GM12878 (cell line): ENCODE results near the gene CCNY. TPM values are rescaled to one million over a fixed set of nuclear protein-coding genes. Genes with fewer than 3 reads are reported as not detected.

ENCODE experiments used
- ATAC-seq: fragments of 200-7000 bp; cut with Tn5 transposase; 3 replicates; pipeline ENCODE4 v1.9.1; 2020; ENCODE audit warnings: mild to moderate bottlenecking, moderate library complexity
- BruUV-seq: library from RNA; stranded (reverse); fragments of 400-500 nt; replicated peaks from 2 replicates; lab custom pipeline; 2021; lab: Mats Ljungman, UMichigan
- CTCF ChIA-PET: fragments of 300-600 bp; sonication (Branson Sonifier 250); formaldehyde crosslinking; extraction: SDS; loops from one replicate; lab custom pipeline; 2021; ENCODE audit warnings: inconsistent platforms; lab: Yijun Ruan, JAX
- POLR2A ChIA-PET: fragments of 350-600 bp; formaldehyde crosslinking; extraction: SDS; loops from one replicate; lab custom pipeline; 2021; ENCODE audit warnings: inconsistent platforms; lab: Charles Lee
- RAD21 ChIA-PET: fragments of 300-600 bp; sonication (Branson Sonifier 250); formaldehyde crosslinking; loops from one replicate; lab custom pipeline; 2023; ENCODE audit warnings: antibody characterized with exemption; ENCODE audit not compliant: unreplicated experiment; lab: Charles Lee
- SMC1A ChIA-PET: fragments of 300-600 bp; sonication (Branson Sonifier 250); formaldehyde crosslinking; loops from one replicate; lab custom pipeline; 2023; ENCODE audit not compliant: unreplicated experiment, uncharacterized antibody; lab: Charles Lee
- DNase-seq: peaks from one replicate; pipeline ENCODE4 v3.0.0-alpha.2; 2011; ENCODE audit warnings: low read depth, low spot score
- FAIRE-seq: peaks from 3 replicates; lab custom pipeline; 2011; peaks lifted over from hg19 to GRCh38; lab: Jason Lieb, UNC
- H2AFZ ChIP-seq: 2 replicates; pipeline ENCODE4 v1.6.0; 2011; ENCODE audit warnings: low read depth, low read length, control low read depth; ENCODE audit not compliant: control insufficient read depth
- H3K27ac ChIP-seq: 2 replicates; pipeline ENCODE4 v1.5.1; 2011; ENCODE audit warnings: control low read depth; ENCODE audit not compliant: control insufficient read depth, insufficient read depth
- H3K27me3 ChIP-seq, 2 experiments: replicated peaks in 1 of 2; 2 replicates each; pipeline versions ENCODE4 v1.6.0 to v1.6.1; 2011; ENCODE audit warnings: low read length in 1 of 2; ENCODE audit not compliant: control insufficient read depth in 2 of 2, insufficient read depth in 2 of 2
- H3K36me3 ChIP-seq, 2 experiments: 2 replicates each; pipeline ENCODE4 v1.5.1; 2011; ENCODE audit warnings: low read length in 1 of 2; ENCODE audit not compliant: control insufficient read depth in 2 of 2, insufficient read depth in 2 of 2
- H3K4me1 ChIP-seq: 2 replicates; pipeline ENCODE4 v1.6.1; 2011; ENCODE audit warnings: mild to moderate bottlenecking, low read length, moderate library complexity, mixed read lengths; ENCODE audit not compliant: control insufficient read depth, insufficient read depth
- H3K4me2 ChIP-seq: 2 replicates; pipeline ENCODE4 v1.6.0; 2011; ENCODE audit warnings: control low read depth; ENCODE audit not compliant: control insufficient read depth, insufficient read depth
- H3K4me3 ChIP-seq: fragments of 200-600 bp; sonication (generic); 2 replicates; pipeline ENCODE4 v1.5.1; 2016
- H3K79me2 ChIP-seq: 2 replicates; pipeline ENCODE4 v1.6.0; 2011; ENCODE audit warnings: low read length; ENCODE audit not compliant: control insufficient read depth, insufficient read depth
- H3K9ac ChIP-seq: 2 replicates; pipeline ENCODE4 v1.8.0; 2011; ENCODE audit warnings: low read length, control low read depth, mixed read lengths; ENCODE audit not compliant: control insufficient read depth, insufficient read depth
- H3K9me3 ChIP-seq: replicated peaks from 3 replicates; pipeline ENCODE4 v1.5.1; 2011; ENCODE audit warnings: mild to moderate bottlenecking, low read length; ENCODE audit not compliant: control insufficient read depth, insufficient read depth
- H4K20me1 ChIP-seq: 2 replicates; pipeline ENCODE4 v1.6.0; 2011; ENCODE audit not compliant: control insufficient read depth, insufficient read depth
- GABPA ChIP-seq: IDR thresholded peaks from 2 replicates; pipeline ENCODE4 v1.6.1; 2014; ENCODE audit warnings: antibody characterized with exemption, low read depth, mild to moderate bottlenecking, inconsistent platforms
- GATAD2B ChIP-seq: fragments of 450-650 bp; conservative IDR thresholded peaks from 2 replicates; pipeline ENCODE4 v1.6.1; 2017; ENCODE audit warnings: low read depth, mild to moderate bottlenecking, moderate library complexity
- KAT2A ChIP-seq: conservative IDR thresholded peaks from 2 replicates; pipeline ENCODE4 v1.6.1; 2011; ENCODE audit warnings: low read depth, low read length; ENCODE audit not compliant: control insufficient read depth
- MAX ChIP-seq: IDR thresholded peaks from 2 replicates; pipeline ENCODE4 v1.6.1; 2012; ENCODE audit warnings: low read depth, low read length, improper control_type of control experiment
- MTA3 ChIP-seq: IDR thresholded peaks from 2 replicates; pipeline ENCODE4 v1.6.1; 2012; ENCODE audit warnings: low read length, inconsistent platforms, borderline replicate concordance
- STAT1 ChIP-seq: fragments of 450-650 bp; conservative IDR thresholded peaks from 2 replicates; pipeline ENCODE4 v1.6.1; 2014; ENCODE audit warnings: antibody characterized with exemption, mild to moderate bottlenecking
- ZNF384 ChIP-seq: IDR thresholded peaks from 2 replicates; pipeline ENCODE4 v1.6.1; 2012; ENCODE audit warnings: low read depth, mild to moderate bottlenecking, low read length, improper control_type of control experiment, borderline replicate concordance
- WGBS: methylation state at CpG from one replicate; pipeline ENCODE4 v1.1.6; 2016; ENCODE audit warnings: low lambda C conversion rate; ENCODE audit not compliant: insufficient replicate concordance, insufficient coverage; ENCODE audit errors: missing lambda C conversion rate; 5-methylcytosine and 5-hydroxymethylcytosine counted together
- in situ Hi-C: fragments of 300-500 bp; cut with MboI; formaldehyde crosslinking; loops from 9 replicates; pipeline ENCODE4 v1.14.3; 2018; ENCODE audit warnings: mixed read lengths
- intact Hi-C: fragments of 100-400 bp; cut with micrococcal nuclease; formaldehyde crosslinking; loops from one replicate; pipeline ENCODE4 v1.14.2; 2022; ENCODE audit not compliant: unreplicated experiment
- polyA plus RNA-seq, 11 experiments: library from polyadenylated mRNA; depleted of rRNA in 4 of 11; unstranded in 6 of 11; stranded (reverse) in 5 of 11; fragments of >200 nt; fragmentation: Nextera tagmentation in 4 of 11; fragmentation: Illumina TruSeq in 1 of 11; extraction: Ambion mirVana in 4 of 11; extraction: Trizol in 1 of 11; gene quantifications; 1 replicate in 1 of 11; 2 replicates in 10 of 11; pipeline versions ENCODE4 v1.2.1 to v1.2.3, GENCODE V29; 2011 to 2016; ENCODE audit warnings: inconsistent platforms in 2 of 11, missing spikeins in 2 of 11, low read depth in 1 of 11
- total RNA-seq, 4 experiments: library from RNA; depleted of rRNA in 3 of 4; stranded (reverse); fragments of >200 nt in 3 of 4; fragmentation: Illumina TruSeq in 1 of 4; extraction: Trizol in 1 of 4; gene quantifications; 2 replicates each; pipeline versions ENCODE4 v1.2.1 to v1.2.3, GENCODE V29; 2013 to 2021

The CCNY gene
- total and polyA plus RNA-seq, 10 of the 15 experiments (the other 5 are each of a cell fraction or from before 2014, with no cell fraction given), result 3.6 to 50.0 (median 26.1) TPM

- Histone ChIP-seq H3K4me3 (no peak overlapping the region), H3K27ac (no peak overlapping the region), H3K9ac (no peak overlapping the region), H3K27me3 (no peaks in the 10 kb centered on the region), H3K36me3 (no peaks in the 10 kb centered on the region), H2AFZ (no peak overlapping the region), H3K79me2 (no peaks in the 10 kb centered on the region; the same call in 1 of the 2 replicates), H3K9me3 (no peaks in the 10 kb centered on the region), H3K4me2 (no peak overlapping the region)
- ChIA-PET POLR2A (no interaction called here), SMC1A (no interaction called here)
- no TSS peak for BruUV-seq
- intact Hi-C loops, result no loop called here
- TF ChIP-seq MTA3, result no peak
- no peak for TF ChIP-seq GATAD2B
- TF ChIP-seq MAX, result no peak
- TF ChIP-seq GABPA, result no peak
- TF ChIP-seq ZNF384, result no peak
- TF ChIP-seq KAT2A, result no peak
- no peak for TF ChIP-seq STAT1
- TF ChIP-seq, all 136 proteins: peak for 0
- CTCF ChIA-PET, result interaction anchor here (0.7 kb wide), 1 partner anchor 70 kb away, joined by 3 read pairs; no protein-coding TSS in a partner anchor
- FAIRE-seq (no peak), ATAC-seq (no peak), DNase-seq (no peak)
- no peaks in the 10 kb centered on the region for H4K20me1 ChIP-seq
- RAD21 ChIA-PET, result no interaction called here
- 100% methylated on average over 2 of the region's 2 CpGs for WGBS
- no peaks in the 10 kb centered on the region for H3K4me1 ChIP-seq
- in situ Hi-C loops, result no loop called here
These were observed 83.7 kb downstream of the CCNY start for GRCh38 chr10:35420044-35420443.
